HCT116 (cell line): ENCODE data around the gene MOB3B. TPM values are rescaled to one million over a fixed set of nuclear protein-coding genes. Genes with fewer than 3 reads are reported as not detected.

Experiments used
- ATAC-seq: fragments of 200-7000 bp; cut with Tn5 transposase; 2 replicates; pipeline ENCODE4 v1.9.1; 2020; ENCODE audit warnings: mild to moderate bottlenecking, moderate library complexity
- BruUV-seq: library from RNA; stranded (reverse); fragments of 400-500 nt; replicated peaks from 2 replicates; lab custom pipeline; 2021; lab: Mats Ljungman, UMichigan
- CTCF ChIA-PET: fragments of 300-600 bp; sonication (Branson Sonifier 250); formaldehyde crosslinking; loops from one replicate; lab custom pipeline; 2021; ENCODE audit warnings: antibody characterized with exemption; lab: Charles Lee
- POLR2A ChIA-PET: fragments of 300-600, 350-600 bp; sonication (Branson Sonifier 250); formaldehyde crosslinking; loops from one replicate; lab custom pipeline; 2021; ENCODE audit warnings: antibody characterized with exemption; lab: Charles Lee
- RAD21 ChIA-PET, 2 experiments: fragments of 300-600 bp; sonication (Branson Sonifier 250); formaldehyde crosslinking; loops; one replicate each; lab custom pipeline; 2023; ENCODE audit warnings: low total read pairs in 2 of 2; ENCODE audit not compliant: uncharacterized antibody in 2 of 2, unreplicated experiment in 2 of 2, low non-redundant PET in 1 of 2; lab: Charles Lee
- DNase-seq: peaks from one replicate; pipeline ENCODE4 v3.0.0-alpha.2; 2010; ENCODE audit warnings: low read depth, low spot score
- H2AFZ ChIP-seq: fragments of 200-600 bp; shearing (Covaris generic), sonication (generic); 2 replicates; pipeline ENCODE4 v1.6.1; 2017; ENCODE audit warnings: low read depth, mixed run types, mixed read lengths, antibody characterized with exemption, low read length; ENCODE audit not compliant: poor library complexity, severe bottlenecking
- H3K27ac ChIP-seq: 2 replicates; pipeline ENCODE4 v1.5.1; 2012; ENCODE audit warnings: low read depth, low read length
- H3K27me3 ChIP-seq: fragments of 200-600 bp; sonication (generic); 2 replicates; pipeline ENCODE4 v1.6.1; 2016; ENCODE audit warnings: mixed run types, low read length, mixed read lengths; ENCODE audit not compliant: insufficient read depth
- H3K36me3 ChIP-seq, 2 experiments: fragments of 200-500 bp in 1 of 2; fragments of 200-600 bp in 1 of 2; sonication (Bioruptor generic) in 1 of 2; sonication (generic) in 1 of 2; 2 replicates each; pipeline versions ENCODE4 v1.5.1 to v1.6.1; 2014 to 2016; ENCODE audit warnings: low read length in 2 of 2, inconsistent platforms in 1 of 2, mixed read lengths in 1 of 2, mixed run types in 1 of 2; ENCODE audit not compliant: insufficient read depth in 2 of 2, control insufficient read depth in 1 of 2
- H3K4me1 ChIP-seq, 2 experiments: fragments of 200-600 bp in 1 of 2; sonication (generic) in 1 of 2; 2 replicates each; pipeline versions ENCODE4 v1.5.1 to v1.6.1; 2012 to 2017; ENCODE audit warnings: low read length in 2 of 2, inconsistent platforms in 1 of 2, mild to moderate bottlenecking in 1 of 2, mixed read lengths in 1 of 2, mixed run types in 1 of 2, moderate library complexity in 1 of 2; ENCODE audit not compliant: insufficient read depth in 2 of 2, control insufficient read depth in 1 of 2
- H3K4me2 ChIP-seq: fragments of 200-600 bp; sonication (generic); 2 replicates; pipeline ENCODE4 v1.6.1; 2017; ENCODE audit warnings: mixed run types, low read length, mixed read lengths
- H3K4me3 ChIP-seq, 2 experiments: fragments of 200-600 bp in 1 of 2; sonication (generic) in 1 of 2; replicated peaks in 1 of 2; 2 replicates each; pipeline ENCODE4 v1.5.1; 2011 to 2016; ENCODE audit warnings: low read length in 2 of 2, control low read depth in 1 of 2, low read depth in 1 of 2, mild to moderate bottlenecking in 1 of 2, mixed read lengths in 1 of 2, mixed run types in 1 of 2
- H3K79me2 ChIP-seq: fragments of 200-600 bp; sonication (generic); 2 replicates; pipeline ENCODE4 v1.6.1; 2017; ENCODE audit warnings: mild to moderate bottlenecking, mixed run types, low read length, moderate library complexity, mixed read lengths; ENCODE audit not compliant: insufficient read depth
- H3K9ac ChIP-seq: fragments of 200-600 bp; sonication (generic); 2 replicates; pipeline ENCODE4 v1.6.1; 2016; ENCODE audit warnings: low read length, mixed read lengths
- H3K9me2 ChIP-seq: fragments of 200-600 bp; sonication (generic), shearing (Covaris generic); 2 replicates; pipeline ENCODE4 v1.6.1; 2017; ENCODE audit warnings: mixed run types, mild to moderate bottlenecking, moderate library complexity; ENCODE audit not compliant: insufficient read depth
- H3K9me3 ChIP-seq, 2 experiments: fragments of 200-500 bp in 1 of 2; fragments of 200-600 bp in 1 of 2; sonication (Bioruptor generic) in 1 of 2; sonication (generic) in 1 of 2; 2 replicates each; pipeline ENCODE4 v1.6.1; 2014 to 2017; ENCODE audit warnings: low read length in 2 of 2, mixed read lengths in 2 of 2, inconsistent platforms in 1 of 2, low read depth in 1 of 2, mild to moderate bottlenecking in 1 of 2, mixed run types in 1 of 2, moderate library complexity in 1 of 2; ENCODE audit not compliant: control insufficient read depth in 1 of 2, insufficient read depth in 1 of 2
- H4K20me1 ChIP-seq: fragments of 200-600 bp; sonication (generic), shearing (Covaris generic); 2 replicates; pipeline ENCODE4 v1.6.1; 2017; ENCODE audit warnings: mixed run types, mild to moderate bottlenecking, moderate library complexity; ENCODE audit not compliant: insufficient read depth
- CEBPB ChIP-seq: IDR thresholded peaks from 2 replicates; pipeline ENCODE4 v1.6.1; 2012; ENCODE audit warnings: low read depth
- ELF1 ChIP-seq: IDR thresholded peaks from 2 replicates; pipeline ENCODE4 v1.6.1; 2012; ENCODE audit warnings: low read depth, borderline replicate concordance
- EZH2 ChIP-seq: fragments of 200-600 bp; sonication (generic); IDR thresholded peaks from 2 replicates; pipeline ENCODE4 v1.6.1; 2017; ENCODE audit warnings: antibody characterized with exemption, mixed run types
- EZH2phosphoT487 ChIP-seq: fragments of 200-600 bp; IDR thresholded peaks from 2 replicates; pipeline ENCODE4 v1.6.1; 2018; ENCODE audit warnings: antibody characterized with exemption, borderline replicate concordance
- FOSL1 ChIP-seq: IDR thresholded peaks from 2 replicates; pipeline ENCODE4 v1.6.1; 2012; ENCODE audit warnings: low read depth
- POLR2A ChIP-seq: IDR thresholded peaks from 2 replicates; pipeline ENCODE4 v1.7.0; 2011; ENCODE audit warnings: borderline replicate concordance; ENCODE audit not compliant: insufficient read depth, insufficient read length; ENCODE audit errors: extremely low read depth
- POLR2AphosphoS5 ChIP-seq: IDR thresholded peaks from 2 replicates; pipeline ENCODE4 v1.6.1; 2011; ENCODE audit warnings: mild to moderate bottlenecking, low read depth, low read length, moderate library complexity
- RAD21 ChIP-seq: IDR thresholded peaks from 2 replicates; pipeline ENCODE4 v1.6.1; 2012; ENCODE audit warnings: low read depth, mild to moderate bottlenecking
- SIN3A ChIP-seq: IDR thresholded peaks from 2 replicates; pipeline ENCODE4 v1.6.1; 2012; ENCODE audit warnings: low read depth
- SRF ChIP-seq: IDR thresholded peaks from 2 replicates; pipeline ENCODE4 v1.6.1; 2012; ENCODE audit warnings: low read depth
- ZFX ChIP-seq: fragments of 450-650 bp; IDR thresholded peaks from 2 replicates; pipeline ENCODE4 v1.6.1; 2017
- ZNF274 ChIP-seq: fragments of 200-500 bp; sonication (Bioruptor generic); IDR thresholded peaks from 2 replicates; pipeline ENCODE4 v1.6.1; 2014; ENCODE audit warnings: mild to moderate bottlenecking, low read depth, low read length, inconsistent platforms
- intact Hi-C: fragments of 100-400 bp; cut with micrococcal nuclease; formaldehyde crosslinking; loops from 2 replicates; pipeline ENCODE4 v1.10.0; 2022
- total RNA-seq: library from RNA; stranded (reverse); gene quantifications from one replicate; pipeline ENCODE4 v1.2.1, GENCODE V29; 2021; ENCODE audit not compliant: unreplicated experiment
- TF ChIP-seq, protein P1 (sequence below): IDR thresholded peaks from 2 replicates; pipeline ENCODE4 v1.6.1; 2011; ENCODE audit warnings: mild to moderate bottlenecking, low read length, moderate library complexity; ENCODE audit not compliant: insufficient replicate concordance; ENCODE audit errors: extremely low read depth
- TF ChIP-seq, protein P2 (sequence below): IDR thresholded peaks from 2 replicates; pipeline ENCODE4 v1.6.1; 2012
- TF ChIP-seq, protein P3 (sequence below), 3 experiments: fragments of 200-600 bp in 1 of 3; sonication (generic) in 1 of 3; IDR thresholded peaks in 2 of 3; conservative IDR thresholded peaks in 1 of 3; 2 replicates each; pipeline ENCODE4 v1.5.1; 2012 to 2017; ENCODE audit warnings: low read depth in 2 of 3, low read length in 2 of 3, antibody characterized with exemption in 1 of 3, borderline replicate concordance in 1 of 3, control low read depth in 1 of 3, mild to moderate bottlenecking in 1 of 3, mixed read lengths in 1 of 3, mixed run types in 1 of 3, moderate library complexity in 1 of 3; ENCODE audit not compliant: insufficient read depth in 1 of 3
- TF ChIP-seq, protein P4 (sequence below): IDR thresholded peaks from 2 replicates; pipeline ENCODE4 v1.6.1; 2012
- TF ChIP-seq, protein P5 (sequence below): IDR thresholded peaks from 2 replicates; pipeline ENCODE4 v1.6.1; 2012; ENCODE audit warnings: low read depth

MOB3B gene
- total RNA-seq, 1 experiment from 2014 or later: 1.2 TPM

DNA sequence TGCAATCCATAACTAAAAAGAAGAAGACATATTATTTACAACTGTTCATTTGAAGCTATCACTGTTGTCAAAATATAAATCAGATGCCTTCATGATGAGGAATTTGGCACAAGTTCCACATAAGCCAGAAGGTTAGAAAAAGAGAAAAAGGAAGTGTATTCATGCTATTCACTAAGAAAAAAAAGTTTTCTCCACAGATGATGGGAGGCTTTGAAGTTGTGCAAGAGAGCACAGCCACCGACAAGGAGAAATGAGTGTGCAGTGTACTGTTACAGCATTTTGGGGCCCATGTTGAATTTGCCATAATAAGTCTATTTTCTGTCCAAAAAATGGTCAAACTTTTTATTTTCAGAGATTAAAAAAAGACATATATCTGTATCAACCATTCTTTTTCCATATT lies 38.5 kb downstream of the MOB3B start (continued):
- TF ChIP-seq, protein P1, sequence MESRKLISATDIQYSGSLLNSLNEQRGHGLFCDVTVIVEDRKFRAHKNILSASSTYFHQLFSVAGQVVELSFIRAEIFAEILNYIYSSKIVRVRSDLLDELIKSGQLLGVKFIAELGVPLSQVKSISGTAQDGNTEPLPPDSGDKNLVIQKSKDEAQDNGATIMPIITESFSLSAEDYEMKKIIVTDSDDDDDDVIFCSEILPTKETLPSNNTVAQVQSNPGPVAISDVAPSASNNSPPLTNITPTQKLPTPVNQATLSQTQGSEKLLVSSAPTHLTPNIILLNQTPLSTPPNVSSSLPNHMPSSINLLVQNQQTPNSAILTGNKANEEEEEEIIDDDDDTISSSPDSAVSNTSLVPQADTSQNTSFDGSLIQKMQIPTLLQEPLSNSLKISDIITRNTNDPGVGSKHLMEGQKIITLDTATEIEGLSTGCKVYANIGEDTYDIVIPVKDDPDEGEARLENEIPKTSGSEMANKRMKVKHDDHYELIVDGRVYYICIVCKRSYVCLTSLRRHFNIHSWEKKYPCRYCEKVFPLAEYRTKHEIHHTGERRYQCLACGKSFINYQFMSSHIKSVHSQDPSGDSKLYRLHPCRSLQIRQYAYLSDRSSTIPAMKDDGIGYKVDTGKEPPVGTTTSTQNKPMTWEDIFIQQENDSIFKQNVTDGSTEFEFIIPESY: no peak
- TF ChIP-seq, all 23 proteins: peak for 0

DNA sequence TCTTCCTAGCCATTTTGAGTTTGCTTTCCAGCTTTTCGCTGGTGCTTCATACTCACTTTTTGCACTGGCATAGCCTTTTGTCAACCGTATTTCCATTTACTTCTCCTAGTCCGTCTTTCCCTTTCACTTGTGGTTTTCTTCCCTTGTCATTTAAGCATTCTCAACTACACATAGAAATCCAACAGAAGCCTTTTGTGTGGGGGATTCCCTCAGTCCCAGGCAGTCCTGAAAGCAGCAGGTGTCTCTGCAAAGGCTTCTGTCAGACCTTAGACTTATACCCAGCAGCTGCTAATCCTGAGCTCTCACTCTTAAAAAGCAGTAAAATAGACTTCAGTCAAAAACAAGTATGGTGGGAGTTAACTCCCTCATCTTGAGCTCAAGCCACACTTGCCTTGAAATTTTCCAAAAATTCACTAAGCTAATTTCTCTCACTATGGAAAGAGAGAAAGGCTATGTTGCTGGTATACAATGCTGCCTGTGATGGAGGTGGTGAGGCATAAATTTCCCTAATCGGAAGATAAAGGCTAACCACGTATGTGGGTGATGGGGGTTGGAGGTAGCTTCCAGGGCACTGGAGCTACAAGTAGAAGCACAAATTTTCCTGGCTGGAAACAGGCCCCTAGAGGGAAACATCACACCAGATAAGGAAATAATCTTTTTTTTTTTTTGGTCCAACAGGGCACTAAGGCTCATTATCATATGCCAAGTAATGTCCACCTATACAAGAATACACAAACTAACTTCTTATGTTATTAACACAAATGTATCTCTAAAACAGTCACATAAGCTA lies 40.3 kb downstream of the MOB3B start:
- CTCF ChIA-PET: no interaction called here
- no peak for ATAC-seq
- TF ChIP-seq EZH2phosphoT487 (no peak), ZFX (no peak), EZH2 (no peak), POLR2AphosphoS5 (no peak), ZNF274 (no peak), POLR2A (no peak), ELF1 (no peak), CEBPB (no peak), SIN3A (no peak), SRF (no peak), FOSL1 (no peak), RAD21 (no peak)
- TF ChIP-seq, protein P2, sequence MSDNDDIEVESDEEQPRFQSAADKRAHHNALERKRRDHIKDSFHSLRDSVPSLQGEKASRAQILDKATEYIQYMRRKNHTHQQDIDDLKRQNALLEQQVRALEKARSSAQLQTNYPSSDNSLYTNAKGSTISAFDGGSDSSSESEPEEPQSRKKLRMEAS: no peak
- TF ChIP-seq, protein P3, sequence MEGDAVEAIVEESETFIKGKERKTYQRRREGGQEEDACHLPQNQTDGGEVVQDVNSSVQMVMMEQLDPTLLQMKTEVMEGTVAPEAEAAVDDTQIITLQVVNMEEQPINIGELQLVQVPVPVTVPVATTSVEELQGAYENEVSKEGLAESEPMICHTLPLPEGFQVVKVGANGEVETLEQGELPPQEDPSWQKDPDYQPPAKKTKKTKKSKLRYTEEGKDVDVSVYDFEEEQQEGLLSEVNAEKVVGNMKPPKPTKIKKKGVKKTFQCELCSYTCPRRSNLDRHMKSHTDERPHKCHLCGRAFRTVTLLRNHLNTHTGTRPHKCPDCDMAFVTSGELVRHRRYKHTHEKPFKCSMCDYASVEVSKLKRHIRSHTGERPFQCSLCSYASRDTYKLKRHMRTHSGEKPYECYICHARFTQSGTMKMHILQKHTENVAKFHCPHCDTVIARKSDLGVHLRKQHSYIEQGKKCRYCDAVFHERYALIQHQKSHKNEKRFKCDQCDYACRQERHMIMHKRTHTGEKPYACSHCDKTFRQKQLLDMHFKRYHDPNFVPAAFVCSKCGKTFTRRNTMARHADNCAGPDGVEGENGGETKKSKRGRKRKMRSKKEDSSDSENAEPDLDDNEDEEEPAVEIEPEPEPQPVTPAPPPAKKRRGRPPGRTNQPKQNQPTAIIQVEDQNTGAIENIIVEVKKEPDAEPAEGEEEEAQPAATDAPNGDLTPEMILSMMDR (IDR thresholded peaks at IDR 0.05 in 2 of 3, conservative IDR thresholded peaks at IDR 0.05 in 1 of 3; ENCODE audit: borderline replicate concordance in 1 of 3, insufficient read depth in 1 of 3, low read depth in 2 of 3, low read length in 2 of 3): no peak
- TF ChIP-seq, protein P4, sequence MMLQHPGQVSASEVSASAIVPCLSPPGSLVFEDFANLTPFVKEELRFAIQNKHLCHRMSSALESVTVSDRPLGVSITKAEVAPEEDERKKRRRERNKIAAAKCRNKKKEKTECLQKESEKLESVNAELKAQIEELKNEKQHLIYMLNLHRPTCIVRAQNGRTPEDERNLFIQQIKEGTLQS: no peak
- TF ChIP-seq, protein P5, sequence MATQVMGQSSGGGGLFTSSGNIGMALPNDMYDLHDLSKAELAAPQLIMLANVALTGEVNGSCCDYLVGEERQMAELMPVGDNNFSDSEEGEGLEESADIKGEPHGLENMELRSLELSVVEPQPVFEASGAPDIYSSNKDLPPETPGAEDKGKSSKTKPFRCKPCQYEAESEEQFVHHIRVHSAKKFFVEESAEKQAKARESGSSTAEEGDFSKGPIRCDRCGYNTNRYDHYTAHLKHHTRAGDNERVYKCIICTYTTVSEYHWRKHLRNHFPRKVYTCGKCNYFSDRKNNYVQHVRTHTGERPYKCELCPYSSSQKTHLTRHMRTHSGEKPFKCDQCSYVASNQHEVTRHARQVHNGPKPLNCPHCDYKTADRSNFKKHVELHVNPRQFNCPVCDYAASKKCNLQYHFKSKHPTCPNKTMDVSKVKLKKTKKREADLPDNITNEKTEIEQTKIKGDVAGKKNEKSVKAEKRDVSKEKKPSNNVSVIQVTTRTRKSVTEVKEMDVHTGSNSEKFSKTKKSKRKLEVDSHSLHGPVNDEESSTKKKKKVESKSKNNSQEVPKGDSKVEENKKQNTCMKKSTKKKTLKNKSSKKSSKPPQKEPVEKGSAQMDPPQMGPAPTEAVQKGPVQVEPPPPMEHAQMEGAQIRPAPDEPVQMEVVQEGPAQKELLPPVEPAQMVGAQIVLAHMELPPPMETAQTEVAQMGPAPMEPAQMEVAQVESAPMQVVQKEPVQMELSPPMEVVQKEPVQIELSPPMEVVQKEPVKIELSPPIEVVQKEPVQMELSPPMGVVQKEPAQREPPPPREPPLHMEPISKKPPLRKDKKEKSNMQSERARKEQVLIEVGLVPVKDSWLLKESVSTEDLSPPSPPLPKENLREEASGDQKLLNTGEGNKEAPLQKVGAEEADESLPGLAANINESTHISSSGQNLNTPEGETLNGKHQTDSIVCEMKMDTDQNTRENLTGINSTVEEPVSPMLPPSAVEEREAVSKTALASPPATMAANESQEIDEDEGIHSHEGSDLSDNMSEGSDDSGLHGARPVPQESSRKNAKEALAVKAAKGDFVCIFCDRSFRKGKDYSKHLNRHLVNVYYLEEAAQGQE: no peak

More for the DNA sequence above, 40.3 kb downstream of the MOB3B start:
- intact Hi-C loops: no loop called here
- Histone ChIP-seq H3K9ac (no peak overlapping the region), H3K4me2 (no peak overlapping the region), H3K27ac (no peak overlapping the region), H3K79me2 (no peaks in the 10 kb centered on the region), H3K36me3 (no peaks in the 10 kb centered on the region), H3K9me2 (no peaks in the 10 kb centered on the region), H3K27me3 (no peaks in the 10 kb centered on the region), H3K4me1 (no peaks in the 10 kb centered on the region), H3K9me3 (no peaks in the 10 kb centered on the region), H4K20me1 (no peaks in the 10 kb centered on the region), H2AFZ (no peak overlapping the region), H3K4me3 (no peak overlapping the region)
- ChIA-PET POLR2A (no interaction called here), RAD21 (no interaction called here)
- DNase-seq: no peak
- no TSS peak for BruUV-seq
